Transverse colon (tissue), 4 donors: ENCODE measurements around the gene ARHGAP6. TPM values are rescaled to one million over a fixed set of nuclear protein-coding genes. Genes with fewer than 3 reads are reported as not detected.

ENCODE experiments used
- DNase-seq: peaks from one replicate; pipeline ENCODE4 v3.0.0-alpha.2; 2019
- H3K27ac ChIP-seq, 4 donors: fragments of 200-600 bp; sonication (generic); 2 replicates each; pipeline ENCODE4 v1.5.1; 2016 to 2018; ENCODE audit warnings: inconsistent platforms in 4 of 4
- H3K27me3 ChIP-seq: fragments of 200-600 bp; sonication (generic); 2 replicates; pipeline ENCODE4 v1.5.1; 2017; ENCODE audit warnings: inconsistent platforms
- H3K36me3 ChIP-seq, 4 donors: fragments of 200-600 bp; sonication (generic); 2 replicates each; pipeline ENCODE4 v1.5.1; 2017 to 2019; ENCODE audit warnings: inconsistent platforms in 4 of 4
- H3K4me1 ChIP-seq, 4 donors: fragments of 200-600 bp; sonication (generic); 2 replicates each; pipeline ENCODE4 v1.5.1; 2017 to 2020; ENCODE audit warnings: inconsistent platforms in 4 of 4
- H3K4me3 ChIP-seq, 4 donors: fragments of 200-600 bp; sonication (generic); 1 replicate in 1 of 4; 2 replicates in 3 of 4; pipeline versions ENCODE4 v1.5.1 to v1.6.1; 2017 to 2019; ENCODE audit warnings: inconsistent platforms in 4 of 4
- H3K9me3 ChIP-seq, 2 donors: fragments of 200-600 bp; sonication (generic); 2 replicates each; pipeline ENCODE4 v1.5.1; 2017 to 2019; ENCODE audit warnings: inconsistent platforms in 2 of 2
- EP300 ChIP-seq: sonication (generic); formaldehyde crosslinking; IDR thresholded peaks from one replicate; pipeline ENCODE4 v1.6.1; 2017; ENCODE audit warnings: antibody characterized with exemption, low read depth
- POLR2A ChIP-seq: fragments of 450-650 bp; IDR thresholded peaks from one replicate; pipeline ENCODE4 v1.6.1; 2016; ENCODE audit warnings: antibody characterized with exemption, mild to moderate bottlenecking, moderate library complexity
- POLR2AphosphoS5 ChIP-seq, 3 donors: sonication (generic); formaldehyde crosslinking; IDR thresholded peaks; one replicate each; pipeline ENCODE4 v1.6.1; 2016; ENCODE audit warnings: antibody characterized with exemption in 3 of 3
- WGBS, 2 donors: methylation state at CpG; one replicate each; pipeline ENCODE4 v1.1.5; 2018; ENCODE audit warnings: low coverage in 1 of 2; 5-methylcytosine and 5-hydroxymethylcytosine counted together
- in situ Hi-C, 4 donors: fragments of 200-750 bp; cut with MboI; loops; one replicate each; pipeline versions ENCODE4 v1.15.0 to v1.15.1; 2017; ENCODE audit warnings: low sequenced_read_pairs in 3 of 4, low pct_ligation_motif_present in 1 of 4, low pct_unique_long_range_greater_than_20kb in 1 of 4
- intact Hi-C: fragments of 100-400 bp; cut with DNase I; formaldehyde crosslinking; loops from one replicate; pipeline ENCODE4 v1.15.1; 2023; ENCODE audit warnings: low total_unique reads
- total RNA-seq, 4 donors: library from RNA; depleted of rRNA; stranded (reverse); fragments of >200 nt; gene quantifications; one replicate each; pipeline ENCODE4 v1.1.0, GENCODE V29; 2016
- TF ChIP-seq, protein P1 (sequence below), 5 experiments: fragments of 200-600 bp in 3 of 5; fragments of 450-650 bp in 2 of 5; sonication (generic) in 3 of 5; IDR thresholded peaks; 1 replicate in 2 of 5; 2 replicates in 3 of 5; pipeline ENCODE4 v1.5.1; 2016 to 2017; ENCODE audit warnings: antibody characterized with exemption in 5 of 5, inconsistent platforms in 3 of 5, mild to moderate bottlenecking in 2 of 5, moderate library complexity in 1 of 5

ARHGAP6 gene, protein sequence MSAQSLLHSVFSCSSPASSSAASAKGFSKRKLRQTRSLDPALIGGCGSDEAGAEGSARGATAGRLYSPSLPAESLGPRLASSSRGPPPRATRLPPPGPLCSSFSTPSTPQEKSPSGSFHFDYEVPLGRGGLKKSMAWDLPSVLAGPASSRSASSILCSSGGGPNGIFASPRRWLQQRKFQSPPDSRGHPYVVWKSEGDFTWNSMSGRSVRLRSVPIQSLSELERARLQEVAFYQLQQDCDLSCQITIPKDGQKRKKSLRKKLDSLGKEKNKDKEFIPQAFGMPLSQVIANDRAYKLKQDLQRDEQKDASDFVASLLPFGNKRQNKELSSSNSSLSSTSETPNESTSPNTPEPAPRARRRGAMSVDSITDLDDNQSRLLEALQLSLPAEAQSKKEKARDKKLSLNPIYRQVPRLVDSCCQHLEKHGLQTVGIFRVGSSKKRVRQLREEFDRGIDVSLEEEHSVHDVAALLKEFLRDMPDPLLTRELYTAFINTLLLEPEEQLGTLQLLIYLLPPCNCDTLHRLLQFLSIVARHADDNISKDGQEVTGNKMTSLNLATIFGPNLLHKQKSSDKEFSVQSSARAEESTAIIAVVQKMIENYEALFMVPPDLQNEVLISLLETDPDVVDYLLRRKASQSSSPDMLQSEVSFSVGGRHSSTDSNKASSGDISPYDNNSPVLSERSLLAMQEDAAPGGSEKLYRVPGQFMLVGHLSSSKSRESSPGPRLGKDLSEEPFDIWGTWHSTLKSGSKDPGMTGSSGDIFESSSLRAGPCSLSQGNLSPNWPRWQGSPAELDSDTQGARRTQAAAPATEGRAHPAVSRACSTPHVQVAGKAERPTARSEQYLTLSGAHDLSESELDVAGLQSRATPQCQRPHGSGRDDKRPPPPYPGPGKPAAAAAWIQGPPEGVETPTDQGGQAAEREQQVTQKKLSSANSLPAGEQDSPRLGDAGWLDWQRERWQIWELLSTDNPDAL (N-terminal part only)
- 10 to 100 TPM in 2 of 4 donors, 1 to 10 TPM in 2; 5.0 to 12.4 (median 9.0) TPM for total RNA-seq

DNA sequence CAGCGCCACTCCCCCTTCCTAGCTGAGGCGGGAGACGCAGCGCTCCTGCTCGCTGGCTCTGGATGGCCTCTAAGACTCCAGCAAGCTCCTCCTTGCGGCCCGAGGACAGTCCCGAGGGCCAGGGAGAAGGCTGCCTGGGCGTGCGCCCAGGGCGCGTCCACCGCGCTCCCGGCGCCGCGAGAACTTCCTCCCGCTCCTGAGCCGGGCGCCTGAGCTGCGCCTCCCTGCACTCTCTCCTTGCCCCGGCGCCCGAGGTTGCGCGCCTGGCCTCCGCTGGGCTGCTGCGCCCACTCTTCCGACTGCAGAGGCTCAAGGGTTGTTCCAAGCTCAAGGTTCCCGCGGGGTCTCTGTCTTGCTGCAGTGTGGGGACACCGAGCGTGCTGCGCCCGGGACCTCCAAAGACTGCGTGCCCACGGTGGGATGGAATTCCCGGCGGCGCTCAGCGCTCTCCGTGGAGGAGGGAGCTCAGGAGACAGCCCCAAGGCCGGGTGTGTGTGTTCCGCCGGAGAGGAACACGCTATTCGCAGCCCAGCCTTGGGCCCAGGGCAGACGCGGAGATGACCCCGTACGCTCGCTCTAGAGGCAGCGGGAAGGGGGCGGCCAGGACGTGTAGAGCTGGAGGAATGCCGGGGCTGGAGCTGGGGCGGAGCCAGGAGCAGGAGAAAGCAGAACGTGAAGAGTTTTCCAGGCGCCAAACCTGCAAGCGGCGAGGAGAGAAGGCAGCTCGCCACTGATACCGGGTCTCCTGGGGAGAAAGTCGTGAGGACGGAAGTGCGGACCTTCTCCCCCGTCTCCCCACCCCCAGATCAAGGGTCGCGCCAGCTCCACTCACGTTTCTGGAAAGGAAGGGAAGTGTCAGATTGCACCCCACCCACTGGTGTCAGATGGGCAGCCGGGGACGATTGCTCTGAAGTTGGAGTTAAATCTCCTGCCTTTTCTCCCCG, at the start of gene ARHGAP6:
ARHGAP6 (minus strand) TSS at position 753 of the 944 bp plus-strand sequence. CDS start 1,092 bp downstream, outside the sequence.
- Histone ChIP-seq H3K27me3 (peaks cover 12% of the 10 kb centered on the region), H3K9me3 (no peaks in the 10 kb centered on the region), H3K36me3 (no peaks in the 10 kb centered on the region), H3K4me3 (peak within 1 kb of the TSS; percentile 30 to 50 (median 32)), H3K4me1 (no peaks in the 10 kb centered on the region), H3K27ac (peak within 1 kb of the TSS; percentile 63 to 85 (median 78))
- in situ Hi-C loops (no loop called here), intact Hi-C loops (no loop called here)
- no peak for TF ChIP-seq POLR2AphosphoS5 (IDR thresholded peaks at IDR 0.05)
- TF ChIP-seq POLR2A = no peak
- DNase-seq = peak; percentile 26
- WGBS, 2 donors = 44% methylated on average over 71 of the region's 74 CpGs; no CpG with 5 or more reads in 1 of the 2 donors

DNA sequence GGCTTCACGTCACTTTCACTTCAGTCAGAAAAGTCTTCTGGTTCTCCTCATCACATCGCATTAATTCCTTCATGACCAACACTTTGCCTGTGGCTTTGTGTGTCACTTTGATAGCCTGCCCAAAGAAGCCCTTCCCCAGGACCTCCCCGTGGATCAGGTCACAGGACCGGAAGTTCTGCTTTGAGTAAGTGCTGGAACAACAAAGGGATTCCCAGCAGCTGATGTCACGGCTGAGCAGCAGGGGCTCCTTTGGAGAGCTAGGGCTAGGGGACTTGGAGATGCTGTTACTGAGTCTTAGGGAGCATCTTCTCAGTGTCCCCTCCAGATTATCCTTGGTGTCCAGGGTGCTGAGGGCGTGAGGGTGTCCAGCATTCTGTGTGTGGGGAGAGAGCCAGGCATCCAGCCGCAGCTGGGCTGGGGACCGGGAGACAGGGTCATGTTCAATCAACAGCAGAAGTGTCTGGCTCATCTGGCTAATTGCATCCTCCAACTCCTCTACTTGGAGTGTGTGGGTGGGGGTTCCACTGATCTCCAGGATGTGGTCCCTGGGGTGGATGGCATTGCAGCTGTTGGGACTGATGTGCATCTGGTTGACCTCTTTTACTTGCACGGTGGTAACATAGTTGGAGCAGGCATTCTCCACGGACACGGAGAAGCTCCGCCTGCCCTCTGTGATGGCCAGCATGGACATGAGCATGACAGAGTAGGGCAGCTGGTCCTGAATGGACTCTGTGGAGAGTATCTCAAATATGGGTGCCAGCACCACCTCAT, 39.2 kb upstream of the ARHGAP6 start:
- Histone ChIP-seq H3K27ac (no peak overlapping the region), H3K4me1 (no peaks in the 10 kb centered on the region), H3K36me3 (no peaks in the 10 kb centered on the region), H3K9me3 (no peaks in the 10 kb centered on the region), H3K4me3 (no peak overlapping the region), H3K27me3 (no peaks in the 10 kb centered on the region)
- in situ Hi-C loops (no loop called here), intact Hi-C loops (no loop called here)
- TF ChIP-seq POLR2AphosphoS5 (IDR thresholded peaks at IDR 0.05) (no peak), POLR2A (no peak), EP300 (no peak)
- TF ChIP-seq, protein P1, sequence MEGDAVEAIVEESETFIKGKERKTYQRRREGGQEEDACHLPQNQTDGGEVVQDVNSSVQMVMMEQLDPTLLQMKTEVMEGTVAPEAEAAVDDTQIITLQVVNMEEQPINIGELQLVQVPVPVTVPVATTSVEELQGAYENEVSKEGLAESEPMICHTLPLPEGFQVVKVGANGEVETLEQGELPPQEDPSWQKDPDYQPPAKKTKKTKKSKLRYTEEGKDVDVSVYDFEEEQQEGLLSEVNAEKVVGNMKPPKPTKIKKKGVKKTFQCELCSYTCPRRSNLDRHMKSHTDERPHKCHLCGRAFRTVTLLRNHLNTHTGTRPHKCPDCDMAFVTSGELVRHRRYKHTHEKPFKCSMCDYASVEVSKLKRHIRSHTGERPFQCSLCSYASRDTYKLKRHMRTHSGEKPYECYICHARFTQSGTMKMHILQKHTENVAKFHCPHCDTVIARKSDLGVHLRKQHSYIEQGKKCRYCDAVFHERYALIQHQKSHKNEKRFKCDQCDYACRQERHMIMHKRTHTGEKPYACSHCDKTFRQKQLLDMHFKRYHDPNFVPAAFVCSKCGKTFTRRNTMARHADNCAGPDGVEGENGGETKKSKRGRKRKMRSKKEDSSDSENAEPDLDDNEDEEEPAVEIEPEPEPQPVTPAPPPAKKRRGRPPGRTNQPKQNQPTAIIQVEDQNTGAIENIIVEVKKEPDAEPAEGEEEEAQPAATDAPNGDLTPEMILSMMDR (IDR thresholded peaks at IDR 0.05) = no peak
- 70% methylated on average over 12 of the region's 12 CpGs; no CpG with 5 or more reads in 1 of the 2 donors for WGBS, 2 donors
- DNase-seq = no peak

DNA sequence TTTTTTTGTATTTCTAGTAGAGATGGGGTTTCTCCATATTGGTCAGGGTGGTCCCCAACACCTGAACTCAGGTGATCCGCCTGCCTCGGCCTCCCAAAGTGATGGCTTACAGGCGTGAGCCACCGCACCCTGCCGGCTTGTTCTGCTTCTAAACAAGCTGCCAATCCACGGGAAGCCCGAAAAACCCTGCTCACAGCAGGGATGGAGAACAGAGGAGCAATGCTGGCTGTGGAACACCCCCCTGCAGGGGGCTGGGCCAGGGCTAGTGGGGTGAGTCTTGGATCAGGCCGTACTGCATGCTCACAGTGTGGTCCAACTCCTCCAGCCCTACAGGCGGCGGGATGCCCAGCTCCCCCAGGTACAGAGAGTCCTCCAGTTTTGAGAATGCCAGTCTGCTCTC, 38.1 kb upstream of the ARHGAP6 start:
- Histone ChIP-seq H3K4me1 (no peaks in the 10 kb centered on the region), H3K9me3 (no peaks in the 10 kb centered on the region), H3K36me3 (no peaks in the 10 kb centered on the region), H3K4me3 (no peak overlapping the region), H3K27ac (no peak overlapping the region), H3K27me3 (no peaks in the 10 kb centered on the region)
- WGBS, 2 donors = 96% methylated on average over 10 of the region's 10 CpGs; no CpG with 5 or more reads in 1 of the 2 donors
- TF ChIP-seq EP300 (no peak), POLR2A (no peak), POLR2AphosphoS5 (IDR thresholded peaks at IDR 0.05) (no peak)
- TF ChIP-seq, protein P1 (IDR thresholded peaks at IDR 0.05) = no peak
- DNase-seq = no peak
- intact Hi-C loops (no loop called here), in situ Hi-C loops (no loop called here)
